ENCODE results near the gene EYA4.

The EYA4 gene

GRCh38 chr6:133206942-133207341 is 34.2 kb upstream of the EYA4 start:
- Histone ChIP-seq H3K27ac (no peak overlapping the region), H3K4me3 (no peak overlapping the region)
- DNase-seq (ENCODE audit: low spot score), result no peak
- TF ChIP-seq, protein P1, sequence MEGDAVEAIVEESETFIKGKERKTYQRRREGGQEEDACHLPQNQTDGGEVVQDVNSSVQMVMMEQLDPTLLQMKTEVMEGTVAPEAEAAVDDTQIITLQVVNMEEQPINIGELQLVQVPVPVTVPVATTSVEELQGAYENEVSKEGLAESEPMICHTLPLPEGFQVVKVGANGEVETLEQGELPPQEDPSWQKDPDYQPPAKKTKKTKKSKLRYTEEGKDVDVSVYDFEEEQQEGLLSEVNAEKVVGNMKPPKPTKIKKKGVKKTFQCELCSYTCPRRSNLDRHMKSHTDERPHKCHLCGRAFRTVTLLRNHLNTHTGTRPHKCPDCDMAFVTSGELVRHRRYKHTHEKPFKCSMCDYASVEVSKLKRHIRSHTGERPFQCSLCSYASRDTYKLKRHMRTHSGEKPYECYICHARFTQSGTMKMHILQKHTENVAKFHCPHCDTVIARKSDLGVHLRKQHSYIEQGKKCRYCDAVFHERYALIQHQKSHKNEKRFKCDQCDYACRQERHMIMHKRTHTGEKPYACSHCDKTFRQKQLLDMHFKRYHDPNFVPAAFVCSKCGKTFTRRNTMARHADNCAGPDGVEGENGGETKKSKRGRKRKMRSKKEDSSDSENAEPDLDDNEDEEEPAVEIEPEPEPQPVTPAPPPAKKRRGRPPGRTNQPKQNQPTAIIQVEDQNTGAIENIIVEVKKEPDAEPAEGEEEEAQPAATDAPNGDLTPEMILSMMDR (IDR thresholded peaks at IDR 0.05), result no peak

DNA sequence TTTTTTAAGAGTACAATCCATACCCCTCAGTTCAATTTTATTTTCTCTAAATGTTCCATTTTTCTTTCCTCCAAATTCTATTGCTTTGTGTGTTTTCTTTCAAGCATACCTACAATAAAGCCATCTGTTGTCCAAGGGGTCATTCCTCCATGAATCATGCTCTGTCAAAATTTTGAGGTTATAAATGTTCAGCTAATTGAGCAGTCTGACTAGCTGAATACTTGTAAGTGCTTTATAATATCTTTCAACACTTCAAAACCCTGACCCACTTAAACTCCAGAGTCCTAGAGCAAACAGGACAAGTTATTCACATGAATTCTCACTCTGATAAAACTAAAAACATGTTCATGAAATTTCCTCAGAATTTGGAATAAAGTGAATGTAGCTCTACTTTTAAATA is 33.4 kb upstream of the EYA4 start:
- H3K27ac ChIP-seq, result no peak overlapping the region
- H3K4me3 ChIP-seq, result no peak overlapping the region
- TF ChIP-seq, protein P1 (IDR thresholded peaks at IDR 0.05), result no peak
- no peak for DNase-seq (ENCODE audit: low spot score)

DNA sequence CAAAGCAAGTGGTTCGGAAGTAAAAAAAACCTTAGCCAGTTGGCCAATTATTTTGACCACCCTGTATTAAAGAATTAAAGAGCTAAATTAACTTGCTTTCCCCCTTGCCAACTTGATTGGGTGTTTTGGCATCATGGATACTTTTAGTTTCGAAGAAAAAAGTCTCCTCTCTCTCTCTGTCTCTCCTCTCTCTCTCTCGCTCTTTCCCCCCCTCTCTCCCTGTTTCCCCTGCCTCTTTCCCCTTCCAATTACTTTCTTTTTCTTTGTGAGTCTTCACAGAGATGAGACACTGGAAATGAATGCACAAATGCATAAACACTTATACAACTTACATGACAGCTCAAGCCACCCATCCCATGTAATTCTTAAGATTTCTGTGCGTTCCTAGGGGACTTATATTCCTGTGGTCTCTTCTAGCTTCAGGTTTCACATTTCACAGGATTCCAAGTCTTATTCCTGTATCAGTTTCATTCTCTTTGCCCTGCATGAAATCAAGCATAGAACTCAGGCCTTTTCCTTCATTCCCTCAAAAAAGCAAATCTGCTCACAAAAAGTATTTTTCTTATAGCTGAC is 32.9 kb upstream of the EYA4 start:
- TF ChIP-seq, protein P1 (IDR thresholded peaks at IDR 0.05), result no peak
- Histone ChIP-seq H3K4me3 (no peak overlapping the region), H3K27ac (no peak overlapping the region)
- no peak for DNase-seq (ENCODE audit: low spot score)

DNA sequence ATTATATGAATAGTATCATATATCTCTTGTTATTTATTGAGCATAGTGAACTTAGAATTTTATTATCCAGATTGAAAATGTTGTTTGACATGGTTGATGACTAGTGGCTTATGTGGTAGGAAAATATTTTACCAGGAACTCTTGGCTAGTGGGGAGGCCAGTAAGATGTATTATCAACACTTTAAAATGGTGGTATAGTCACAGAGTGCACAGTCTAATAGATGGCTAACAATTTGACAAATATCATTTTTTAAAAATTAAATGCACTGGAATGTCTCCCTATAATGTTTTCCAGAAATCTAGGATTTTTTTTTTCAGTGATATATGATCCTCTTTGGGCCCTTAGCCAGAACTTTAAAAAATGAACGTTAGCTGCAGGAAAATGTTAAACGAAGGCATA is 26.9 kb upstream of the EYA4 start:
- no peak overlapping the region for H3K4me3 ChIP-seq
- no peak overlapping the region for H3K27ac ChIP-seq
- TF ChIP-seq, protein P1 (IDR thresholded peaks at IDR 0.05), result no peak
- no peak for DNase-seq (ENCODE audit: low spot score)

- no peak for DNase-seq (ENCODE audit: low spot score)
- no peak overlapping the region for H3K4me3 ChIP-seq
Measured at GRCh38 chr6:133218852-133219251, 22.3 kb upstream of the EYA4 start.

DNA sequence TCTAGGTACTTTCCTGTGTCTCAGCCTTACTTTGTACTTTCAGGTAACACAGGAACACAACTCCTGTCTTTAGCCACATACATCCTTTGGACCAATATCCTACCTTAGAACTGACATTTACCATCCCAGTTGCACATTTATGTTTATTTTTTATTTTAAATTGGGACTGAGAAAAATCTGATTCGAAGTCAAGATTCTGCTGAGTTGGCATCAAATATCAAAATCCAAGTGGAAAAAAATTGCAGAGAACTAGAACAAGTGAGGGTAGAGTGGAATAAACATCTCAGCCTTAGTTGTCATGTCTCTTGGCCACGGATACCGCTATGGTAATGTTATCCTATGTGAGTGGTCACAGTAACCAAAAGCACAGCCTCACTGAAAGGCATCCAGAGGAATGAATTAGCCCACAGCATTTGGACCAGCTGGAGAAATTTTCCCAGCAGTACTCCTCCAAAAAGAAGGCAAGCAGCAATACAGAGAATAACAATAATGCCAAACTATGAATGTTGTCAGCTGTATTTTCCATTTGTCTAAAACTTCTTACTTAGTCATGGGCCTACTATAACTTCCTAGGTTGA is 17.6 kb upstream of the EYA4 start:
- no peak overlapping the region for H3K27ac ChIP-seq
- no peak overlapping the region for H3K4me3 ChIP-seq
- DNase-seq (ENCODE audit: low spot score), result no peak
- TF ChIP-seq, protein P1 (IDR thresholded peaks at IDR 0.05), result no peak

More at GRCh38 chr6:133218852-133219251, 22.3 kb upstream of the EYA4 start:
- TF ChIP-seq, protein P1 (IDR thresholded peaks at IDR 0.05), result no peak
- H3K27ac ChIP-seq, result no peak overlapping the region

- TF ChIP-seq, protein P1 (IDR thresholded peaks at IDR 0.05), result no peak
- H3K4me3 ChIP-seq, result no peak overlapping the region
- DNase-seq (ENCODE audit: low spot score), result no peak
- no peak overlapping the region for H3K27ac ChIP-seq
Measured at GRCh38 chr6:133225560-133225959, 15.6 kb upstream of the EYA4 start.

All from coronary artery (tissue), 2 donors.